ENCODE data around the gene NPDC1.
A peak's percentile ranks its signal among the peaks of the same experiment; 100 is the strongest.
"Not testable (repeated sequence)": the region's sequence is repeated elsewhere in the genome, so short reads cannot be mapped to it uniquely, and the experiment has no call there.

The NPDC1 gene

DNA sequence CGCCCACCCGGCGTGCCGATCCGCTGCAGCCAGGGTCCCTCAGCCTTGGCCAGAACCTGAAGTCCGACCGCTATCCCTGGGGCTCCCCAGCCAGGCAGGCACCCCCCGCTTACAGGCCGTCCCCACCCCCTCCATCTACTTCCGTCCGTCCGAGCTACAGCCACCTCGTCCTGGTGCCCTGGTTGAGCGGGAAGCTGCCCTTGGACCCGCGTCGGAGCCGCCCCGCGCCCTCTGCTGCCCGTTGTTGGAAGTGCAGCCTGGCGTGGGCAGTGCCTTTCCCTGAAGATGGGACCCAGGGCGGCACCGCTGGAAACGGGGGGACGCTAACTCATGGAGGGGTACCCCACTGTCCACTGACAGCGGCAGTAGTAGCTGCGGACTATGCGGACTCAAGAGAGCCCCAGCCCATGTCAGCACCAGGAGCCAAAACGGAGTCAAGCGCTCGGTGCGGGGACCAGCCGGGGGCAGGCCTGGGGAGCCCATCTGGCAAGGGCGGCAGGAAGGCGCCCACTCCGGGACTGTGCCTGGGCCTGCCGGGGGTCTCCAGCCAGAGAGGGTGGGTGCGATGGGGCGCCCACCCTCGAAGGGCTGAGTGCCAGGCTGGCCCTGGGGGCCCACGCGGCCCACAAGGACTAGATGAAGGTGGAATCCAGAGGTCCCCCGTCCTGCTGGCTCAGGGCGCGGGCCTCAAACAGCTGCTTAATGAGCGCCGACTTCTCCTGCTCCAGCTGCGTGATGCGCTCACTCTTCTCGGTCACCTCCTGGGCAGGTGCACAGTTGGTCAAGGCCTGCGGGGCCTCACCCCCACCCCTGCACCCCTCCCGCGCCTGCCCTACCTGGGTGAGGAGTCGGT is 18.3 kb upstream of the NPDC1 start:
- Histone ChIP-seq H3K9me3 (ENCODE audit: control extremely low read depth in 1 of 5, control insufficient read depth in 4 of 5, insufficient read depth in 2 of 5, low read depth in 1 of 5, low read length in 4 of 5) (no peaks in the 10 kb centered on the region), H3K27ac (ENCODE audit: insufficient read depth in 1 of 2, low read depth in 1 of 2, low read length in 2 of 2, poor library complexity in 1 of 2, severe bottlenecking in 2 of 2) (no peak overlapping the region), H3K36me3 (ENCODE audit: control insufficient read depth in 4 of 4, insufficient read depth in 4 of 4, low read length in 3 of 4) (peaks cover 0 to 26% (median 4%) of the 10 kb centered on the region in 4 experiments), H3K4me3 (ENCODE audit: control insufficient read depth in 1 of 7, extremely low read depth in 1 of 7, insufficient read depth in 4 of 7, low read depth in 2 of 7, low read length in 6 of 7) (no peak overlapping the region), H3K4me1 (ENCODE audit: control extremely low read depth in 1 of 4, control insufficient read depth in 4 of 4, insufficient read depth in 4 of 4, low read length in 3 of 4) (peaks cover 0 to 22% (median 8%) of the 10 kb centered on the region in 4 experiments), H3K27me3 (replicated peaks in 2 of 5; ENCODE audit: control insufficient read depth in 4 of 5, insufficient read depth in 5 of 5, low read length in 4 of 5) (no peaks in the 10 kb centered on the region)
- ChIA-PET POLR2A (interaction anchor here (0.6 to 0.8 kb wide), 2 partner anchors 29 to 98 kb away, joined by 3 read pairs; no protein-coding TSS in a partner anchor), CTCF (interaction anchor here (1.0 to 8.9 kb wide), 13 partner anchors 6 to 278 kb away, joined by 3 to 76 read pairs (median 4); no protein-coding TSS in a partner anchor)
- DNase-seq, result peak; percentile 27 to 51 (median 38)
- 56% methylated on average over 51 of the region's 55 CpGs for WGBS (ENCODE audit: insufficient coverage)

- Histone ChIP-seq H3K27ac (ENCODE audit: insufficient read depth in 1 of 2, low read depth in 1 of 2, low read length in 2 of 2, poor library complexity in 1 of 2, severe bottlenecking in 2 of 2) (no peak overlapping the region), H3K4me3 (ENCODE audit: control insufficient read depth in 1 of 7, extremely low read depth in 1 of 7, insufficient read depth in 4 of 7, low read depth in 2 of 7, low read length in 6 of 7) (no peak overlapping the region), H3K27me3 (replicated peaks in 2 of 5; ENCODE audit: control insufficient read depth in 4 of 5, insufficient read depth in 5 of 5, low read length in 4 of 5) (no peaks in the 10 kb centered on the region), H3K36me3 (ENCODE audit: control insufficient read depth in 4 of 4, insufficient read depth in 4 of 4, low read length in 3 of 4) (peaks cover 0 to 26% (median 4%) of the 10 kb centered on the region in 4 experiments), H3K9me3 (ENCODE audit: control extremely low read depth in 1 of 5, control insufficient read depth in 4 of 5, insufficient read depth in 2 of 5, low read depth in 1 of 5, low read length in 4 of 5) (no peaks in the 10 kb centered on the region), H3K4me1 (ENCODE audit: control extremely low read depth in 1 of 4, control insufficient read depth in 4 of 4, insufficient read depth in 4 of 4, low read length in 3 of 4) (peaks cover 0 to 20% (median 8%) of the 10 kb centered on the region in 4 experiments)
- 89% methylated on average over 25 of the region's 26 CpGs for WGBS (ENCODE audit: insufficient coverage)
- CTCF ChIA-PET, result interaction anchor here (1.1 to 8.9 kb wide), 10 partner anchors 6 to 37 kb away, joined by 3 to 76 read pairs (median 4); no protein-coding TSS in a partner anchor
- POLR2A ChIA-PET, result interaction anchor here (0.8 kb wide), 1 partner anchor 28 kb away, joined by 3 read pairs; no protein-coding TSS in a partner anchor
- no peak for DNase-seq
Observed at GRCh38 chr9:137063311-137064026, 17.5 kb upstream of the NPDC1 start.

GRCh38 chr9:137062798-137063197 is 16.8 kb upstream of the NPDC1 start:
- H3K4me1 ChIP-seq (ENCODE audit: control extremely low read depth in 1 of 4, control insufficient read depth in 4 of 4, insufficient read depth in 4 of 4, low read length in 3 of 4), result peaks cover 0 to 19% (median 8%) of the 10 kb centered on the region in 4 experiments
- H3K36me3 ChIP-seq (ENCODE audit: control insufficient read depth in 4 of 4, insufficient read depth in 4 of 4, low read length in 3 of 4), result peaks cover 0 to 26% (median 4%) of the 10 kb centered on the region in 4 experiments
- DNase-seq; H3K27me3 ChIP-seq (replicated peaks in 2 of 5; ENCODE audit: control insufficient read depth in 4 of 5, insufficient read depth in 5 of 5, low read length in 4 of 5); CTCF ChIA-PET; H3K4me3 ChIP-seq (ENCODE audit: control insufficient read depth in 1 of 7, extremely low read depth in 1 of 7, insufficient read depth in 4 of 7, low read depth in 2 of 7, low read length in 6 of 7); POLR2A ChIA-PET; H3K27ac ChIP-seq (ENCODE audit: insufficient read depth in 1 of 2, low read depth in 1 of 2, low read length in 2 of 2, poor library complexity in 1 of 2, severe bottlenecking in 2 of 2); H3K9me3 ChIP-seq (ENCODE audit: control extremely low read depth in 1 of 5, control insufficient read depth in 4 of 5, insufficient read depth in 2 of 5, low read depth in 1 of 5, low read length in 4 of 5): not testable (repeated sequence)
- WGBS (ENCODE audit: insufficient coverage), result 100% methylated on average over 3 of the region's 9 CpGs

DNA sequence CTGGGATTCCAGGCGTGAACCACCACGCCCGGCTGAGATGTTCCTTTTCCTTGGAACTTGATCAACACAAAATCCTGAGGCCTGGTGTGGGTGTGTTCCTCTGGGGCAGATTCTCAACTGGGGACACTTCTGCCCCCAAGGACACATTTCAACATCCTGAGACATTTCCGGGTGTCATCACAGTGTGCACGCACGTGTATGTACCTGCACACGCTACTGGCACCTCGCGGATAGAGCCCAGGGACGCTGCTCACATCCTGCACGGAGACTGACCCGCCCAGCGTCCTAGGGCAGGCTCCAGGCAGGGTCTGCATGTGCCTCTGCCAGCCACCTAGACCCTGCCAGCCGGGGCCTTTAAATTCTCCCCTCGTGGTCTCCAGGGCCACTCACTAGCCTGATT is 16.4 kb upstream of the NPDC1 start:
- no peak overlapping the region for H3K4me3 ChIP-seq (ENCODE audit: control insufficient read depth in 1 of 7, extremely low read depth in 1 of 7, insufficient read depth in 4 of 7, low read depth in 2 of 7, low read length in 6 of 7)
- ChIA-PET POLR2A (no interaction called here), CTCF (no interaction called here)
- H3K27me3 ChIP-seq (replicated peaks in 2 of 5; ENCODE audit: control insufficient read depth in 4 of 5, insufficient read depth in 5 of 5, low read length in 4 of 5), result no peaks in the 10 kb centered on the region
- peaks cover 0 to 21% (median 7%) of the 10 kb centered on the region in 4 experiments for H3K4me1 ChIP-seq (ENCODE audit: control extremely low read depth in 1 of 4, control insufficient read depth in 4 of 4, insufficient read depth in 4 of 4, low read length in 3 of 4)
- peaks cover 0 to 26% (median 4%) of the 10 kb centered on the region in 4 experiments for H3K36me3 ChIP-seq (ENCODE audit: control insufficient read depth in 4 of 4, insufficient read depth in 4 of 4, low read length in 3 of 4)
- no peak for DNase-seq
- no peaks in the 10 kb centered on the region for H3K9me3 ChIP-seq (ENCODE audit: control extremely low read depth in 1 of 5, control insufficient read depth in 4 of 5, insufficient read depth in 2 of 5, low read depth in 1 of 5, low read length in 4 of 5)
- no peak overlapping the region for H3K27ac ChIP-seq (ENCODE audit: insufficient read depth in 1 of 2, low read depth in 1 of 2, low read length in 2 of 2, poor library complexity in 1 of 2, severe bottlenecking in 2 of 2)
- 94% methylated on average over 15 of the region's 15 CpGs for WGBS (ENCODE audit: insufficient coverage)

DNA sequence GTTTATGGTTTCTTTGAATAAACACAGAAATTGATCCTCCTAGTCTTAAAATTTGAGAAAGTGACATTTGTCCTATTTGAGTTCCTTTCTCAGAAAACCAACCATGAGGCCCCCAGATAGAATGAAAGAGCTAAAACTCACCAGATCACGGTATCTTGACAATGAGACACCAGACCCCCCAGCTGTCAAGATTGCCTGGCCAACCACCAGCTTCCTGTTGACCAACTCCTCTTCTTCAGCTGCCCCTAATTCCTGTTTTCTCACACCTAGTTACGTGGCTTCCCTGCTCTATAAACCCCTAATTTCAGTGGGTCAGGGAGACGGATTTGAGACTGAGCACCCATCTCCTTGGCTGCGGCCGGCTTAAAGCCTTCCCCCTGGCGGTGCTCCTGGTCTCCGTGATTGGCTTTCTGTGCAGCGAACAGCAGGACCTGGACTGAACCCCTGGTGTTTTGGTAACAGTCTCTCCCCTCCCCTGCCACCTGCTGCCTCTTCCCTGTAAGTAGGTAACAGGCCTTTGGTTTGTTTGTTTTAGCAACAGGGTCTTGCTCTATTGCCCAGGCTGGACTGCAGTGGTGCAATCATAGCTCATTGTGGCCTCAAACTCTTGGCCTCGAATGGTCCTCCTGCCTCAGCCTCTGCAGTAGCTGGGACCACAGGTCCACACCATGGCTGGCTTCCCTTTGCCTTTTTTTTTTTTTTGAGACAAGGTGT is 12.7 kb upstream of the NPDC1 start:
- Histone ChIP-seq H3K27me3 (replicated peaks in 2 of 5; ENCODE audit: control insufficient read depth in 4 of 5, insufficient read depth in 5 of 5, low read length in 4 of 5) (peaks cover 0 to 26% (median 7%) of the 10 kb centered on the region in 5 experiments), H3K27ac (ENCODE audit: insufficient read depth in 1 of 2, low read depth in 1 of 2, low read length in 2 of 2, poor library complexity in 1 of 2, severe bottlenecking in 2 of 2) (no peak overlapping the region), H3K4me3 (ENCODE audit: control insufficient read depth in 1 of 7, extremely low read depth in 1 of 7, insufficient read depth in 4 of 7, low read depth in 2 of 7, low read length in 6 of 7) (no peak overlapping the region), H3K36me3 (ENCODE audit: control insufficient read depth in 4 of 4, insufficient read depth in 4 of 4, low read length in 3 of 4) (no peaks in the 10 kb centered on the region), H3K9me3 (ENCODE audit: control extremely low read depth in 1 of 5, control insufficient read depth in 4 of 5, insufficient read depth in 2 of 5, low read depth in 1 of 5, low read length in 4 of 5) (no peaks in the 10 kb centered on the region), H3K4me1 (ENCODE audit: control extremely low read depth in 1 of 4, control insufficient read depth in 4 of 4, insufficient read depth in 4 of 4, low read length in 3 of 4) (peaks cover 0 to 26% (median 11%) of the 10 kb centered on the region in 4 experiments)
- ChIA-PET POLR2A (interaction anchor here (0.6 kb wide), 3 partner anchors 22 to 173 kb away, joined by 3 to 4 read pairs (median 4); partner anchors contain the start of gene TRAF2), CTCF (interaction anchor here (0.8 to 7.8 kb wide), 4 partner anchors 9 to 24 kb away, joined by 3 to 76 read pairs (median 14); partner anchors contain the start of genes NPDC1 and SAPCD2)
- no peak for DNase-seq
- WGBS (ENCODE audit: insufficient coverage), result 92% methylated on average over 9 of the region's 9 CpGs

DNA sequence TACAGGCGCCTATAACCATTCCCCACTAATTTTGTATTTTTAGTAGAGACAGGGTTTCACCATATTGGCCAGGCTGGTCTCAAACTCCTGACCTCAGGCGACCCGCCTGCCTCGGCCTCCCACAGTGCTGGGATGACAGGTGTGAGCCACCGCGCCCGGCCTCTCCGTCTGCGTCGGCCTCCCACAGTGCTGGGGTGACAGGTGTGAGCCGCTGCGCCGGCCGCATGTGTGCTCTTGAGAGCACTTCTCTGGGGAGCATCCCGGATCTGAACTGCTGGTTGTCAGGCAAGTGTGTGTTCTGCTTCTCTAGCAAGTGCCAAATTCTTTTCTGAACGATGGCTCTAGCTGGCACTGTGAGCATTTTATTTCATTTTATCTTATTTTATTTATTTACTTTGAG is 11.6 kb upstream of the NPDC1 start:
- Histone ChIP-seq H3K9me3 (ENCODE audit: control extremely low read depth in 1 of 5, control insufficient read depth in 4 of 5, insufficient read depth in 2 of 5, low read depth in 1 of 5, low read length in 4 of 5) (no peaks in the 10 kb centered on the region), H3K27ac (ENCODE audit: insufficient read depth in 1 of 2, low read depth in 1 of 2, low read length in 2 of 2, poor library complexity in 1 of 2, severe bottlenecking in 2 of 2) (no peak overlapping the region), H3K27me3 (replicated peaks in 2 of 5; ENCODE audit: control insufficient read depth in 4 of 5, insufficient read depth in 5 of 5, low read length in 4 of 5) (peaks cover 0 to 37% (median 14%) of the 10 kb centered on the region in 5 experiments), H3K36me3 (ENCODE audit: control insufficient read depth in 4 of 4, insufficient read depth in 4 of 4, low read length in 3 of 4) (no peaks in the 10 kb centered on the region), H3K4me3 (ENCODE audit: control insufficient read depth in 1 of 7, extremely low read depth in 1 of 7, insufficient read depth in 4 of 7, low read depth in 2 of 7, low read length in 6 of 7) (no peak overlapping the region), H3K4me1 (ENCODE audit: control extremely low read depth in 1 of 4, control insufficient read depth in 4 of 4, insufficient read depth in 4 of 4, low read length in 3 of 4) (peaks cover 0 to 33% (median 21%) of the 10 kb centered on the region in 4 experiments)
- CTCF ChIA-PET, result interaction anchor here (4.9 to 7.8 kb wide), 2 partner anchors 10 to 11 kb away, joined by 23 to 76 read pairs; partner anchors contain the start of genes NPDC1 and SAPCD2
- WGBS (ENCODE audit: insufficient coverage), result 96% methylated on average over 14 of the region's 16 CpGs
- DNase-seq, result no peak
- POLR2A ChIA-PET, result no interaction called here

Measured in common myeloid progenitor, CD34-positive (primary cell).